Activated T-cell treated with anti-CD3 and anti-CD28 coated beads, Interleukin-2, amount 50 U/mL, for 1 hour (primary cell): ENCODE data around the gene XYLT1.
"Not testable (repeated sequence)": the region's sequence is repeated elsewhere in the genome, so short reads cannot be mapped to it uniquely, and the experiment has no call there.

Source experiments
- DNase-seq: peaks from one replicate; pipeline ENCODE4 v3.0.0-alpha.2; 2020

XYLT1 gene

GRCh38 chr16:17327664-17328335, 143.0 kb downstream of the XYLT1 start:
- no peak for DNase-seq

DNA sequence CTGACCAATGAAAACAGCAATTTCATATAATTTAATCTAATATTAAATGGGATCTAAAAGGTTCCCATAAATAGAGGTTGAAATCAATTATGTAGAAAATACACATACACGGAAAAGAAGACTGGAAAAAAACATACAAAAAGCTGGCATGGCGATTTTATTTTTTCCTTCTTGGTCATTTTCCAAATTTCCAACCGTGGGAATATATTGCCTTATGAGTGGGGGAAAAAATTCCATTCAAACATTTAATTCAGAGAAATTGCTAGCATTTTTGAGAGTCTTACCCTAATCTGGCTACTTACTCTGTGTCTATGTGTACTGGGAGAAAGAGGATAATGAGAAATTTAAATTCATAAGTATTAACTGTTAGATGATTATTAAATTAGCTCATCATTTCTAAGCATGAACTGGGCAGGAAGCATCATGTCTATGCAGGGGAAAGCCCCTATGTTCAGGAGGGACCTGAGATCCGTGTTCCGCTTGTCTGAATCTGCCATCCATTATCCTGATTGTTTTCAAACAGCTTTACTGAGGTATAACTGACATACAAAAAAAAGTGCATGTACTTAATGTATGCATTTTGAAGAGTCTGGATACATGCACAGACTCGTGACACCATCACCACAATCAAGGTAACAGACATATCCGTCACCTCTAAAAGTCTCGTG, 145.2 kb downstream of the XYLT1 start:
- DNase-seq, result no peak

- DNase-seq, result no peak
These were observed 146.3 kb downstream of the XYLT1 start for GRCh38 chr16:17324451-17324850.

DNA sequence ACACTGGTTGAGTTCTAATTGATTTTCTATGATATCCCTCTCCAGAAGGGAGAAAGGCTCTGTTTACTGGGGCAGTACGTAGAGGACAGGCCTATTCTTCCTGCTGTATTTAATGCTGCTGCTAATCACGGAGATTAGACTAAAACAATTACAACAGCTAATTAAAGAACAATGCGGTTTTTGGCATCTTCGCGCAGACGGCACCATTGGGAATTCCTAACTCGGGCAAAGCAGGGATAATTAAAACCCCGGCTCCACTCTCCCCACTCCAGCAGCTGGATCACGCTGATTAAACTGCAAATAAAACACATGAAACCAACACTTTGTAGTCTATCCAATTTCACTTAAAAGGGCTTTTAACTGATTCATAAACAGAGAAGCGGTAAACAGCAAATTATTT, 147.6 kb downstream of the XYLT1 start:
- DNase-seq, result no peak

DNA sequence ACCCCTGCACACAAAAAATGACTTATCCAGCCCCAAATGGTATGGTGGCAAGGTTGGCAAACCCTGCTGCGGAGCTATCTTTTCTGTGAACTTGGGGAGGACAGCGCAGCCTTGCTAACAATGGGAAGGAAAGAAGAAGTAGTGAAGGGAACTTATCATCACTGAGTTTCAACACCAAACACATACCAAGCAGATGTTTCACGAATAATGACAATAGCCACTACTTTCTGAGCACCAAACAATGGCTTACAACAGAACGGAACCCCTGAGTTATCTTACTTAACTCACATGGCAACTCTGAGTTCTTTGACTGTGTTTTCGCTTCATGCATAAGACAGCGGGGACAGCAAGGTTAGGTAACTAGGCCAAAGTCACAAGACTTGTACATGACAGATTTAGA, 148.9 kb downstream of the XYLT1 start:
- no peak for DNase-seq

DNA sequence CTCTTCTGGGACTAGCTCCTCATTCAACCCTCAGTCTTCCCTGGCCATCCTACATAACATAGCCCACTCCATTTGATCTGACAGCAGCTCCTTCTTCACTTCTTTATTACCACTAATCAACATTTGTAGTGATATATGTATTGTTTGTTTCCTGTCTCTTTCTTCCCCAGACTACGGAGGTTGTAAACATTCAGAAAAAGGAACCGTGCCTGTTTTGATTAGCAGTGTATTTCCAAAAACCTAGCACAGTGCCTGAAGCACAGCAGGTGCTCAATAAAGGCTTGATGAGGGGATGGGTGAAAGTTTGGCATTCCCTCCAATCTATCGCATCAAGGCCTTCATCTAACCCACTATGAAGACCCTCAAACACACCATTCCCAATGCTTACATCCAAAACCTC, 150.8 kb downstream of the XYLT1 start:
- no peak for DNase-seq

GRCh38 chr16:17318238-17318637, 152.5 kb downstream of the XYLT1 start:
- no peak for DNase-seq

DNA sequence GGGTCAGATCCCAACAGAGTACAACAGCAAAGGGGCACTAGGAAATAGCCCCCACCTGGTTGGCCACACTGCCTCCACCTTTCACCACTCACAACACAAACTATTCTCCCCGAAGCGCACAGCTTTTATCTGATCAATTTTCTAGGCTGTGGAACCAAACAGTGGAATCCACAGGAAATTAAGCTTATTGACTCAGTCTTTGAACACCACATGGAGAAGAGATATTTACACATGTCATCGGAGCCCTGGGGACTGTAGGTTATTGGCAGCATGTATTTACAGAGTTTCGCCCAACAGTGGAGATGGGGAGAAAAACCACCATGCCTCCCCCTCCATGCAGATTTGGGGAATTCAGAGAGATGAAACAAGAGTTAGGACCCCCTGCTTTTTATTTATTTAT, 154.8 kb downstream of the XYLT1 start:
- no peak for DNase-seq

- DNase-seq, result no peak
These were observed 156.8 kb downstream of the XYLT1 start for GRCh38 chr16:17313793-17314547.

- no peak for DNase-seq
These were observed 157.6 kb downstream of the XYLT1 start for GRCh38 chr16:17313085-17313611.

GRCh38 chr16:17312094-17312710, 158.6 kb downstream of the XYLT1 start:
- DNase-seq, result no peak

GRCh38 chr16:17311333-17312093, 159.2 kb downstream of the XYLT1 start:
- DNase-seq, result no peak

GRCh38 chr16:17309510-17309909, 161.2 kb downstream of the XYLT1 start:
- DNase-seq, result no peak

DNA sequence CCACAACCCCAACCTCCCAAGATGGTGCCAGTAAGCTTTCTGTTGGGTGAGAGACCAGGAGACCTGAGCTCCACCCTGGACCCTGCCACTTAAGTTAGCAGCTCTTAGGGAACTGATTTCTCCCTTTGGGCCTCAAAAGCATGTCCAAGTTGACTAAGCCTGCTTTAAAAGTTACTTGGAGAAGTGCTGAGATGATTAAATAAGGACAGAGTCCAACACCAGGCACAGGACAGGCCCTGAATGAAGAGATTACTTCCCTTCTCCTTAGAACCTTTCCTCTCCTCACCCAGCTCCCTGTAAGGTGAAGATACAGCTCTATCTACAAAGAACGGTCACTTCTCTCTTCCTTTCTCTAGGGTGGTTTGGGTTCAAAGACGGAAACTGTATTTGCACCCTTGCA, 162.6 kb downstream of the XYLT1 start:
- no peak for DNase-seq

DNA sequence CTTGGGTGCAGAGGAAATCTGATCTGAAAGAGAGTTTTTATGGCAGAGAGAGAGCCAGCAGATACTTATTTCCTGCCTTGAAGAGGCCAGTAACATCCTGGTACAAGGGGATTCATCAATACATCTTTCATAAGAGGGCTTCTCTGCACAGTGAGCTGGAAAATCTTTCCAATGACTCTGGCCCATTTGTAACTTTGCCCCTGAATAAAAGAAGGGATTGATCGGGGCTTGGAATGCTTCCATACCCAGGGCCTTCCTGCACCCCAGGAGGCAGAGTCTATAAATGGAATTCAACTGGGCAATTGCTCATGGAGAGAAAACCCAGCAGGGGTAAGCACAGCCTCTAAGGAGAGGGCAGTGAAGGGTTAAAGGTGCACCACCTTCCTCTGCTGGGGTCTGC, 163.3 kb downstream of the XYLT1 start:
- no peak for DNase-seq

DNA sequence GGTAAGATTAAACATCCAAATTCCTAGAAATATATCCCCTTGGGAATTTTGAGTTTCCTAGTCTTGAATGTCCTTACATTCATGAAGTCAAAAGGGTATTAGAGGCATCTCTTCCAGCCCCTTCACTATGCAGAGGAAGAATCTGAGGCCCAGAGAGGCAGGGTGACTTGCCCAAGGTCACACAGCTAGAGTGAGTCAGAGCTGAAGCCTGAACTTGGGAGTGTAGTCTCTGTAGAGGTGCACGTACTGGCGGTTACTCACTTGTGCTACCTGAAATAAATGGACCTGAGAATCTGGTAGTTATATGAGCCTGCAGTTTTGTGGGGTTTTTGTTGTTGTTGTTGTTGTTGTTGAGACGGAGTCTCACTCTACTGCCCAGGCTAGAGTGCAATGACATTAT, 164.0 kb downstream of the XYLT1 start:
- no peak for DNase-seq

DNA sequence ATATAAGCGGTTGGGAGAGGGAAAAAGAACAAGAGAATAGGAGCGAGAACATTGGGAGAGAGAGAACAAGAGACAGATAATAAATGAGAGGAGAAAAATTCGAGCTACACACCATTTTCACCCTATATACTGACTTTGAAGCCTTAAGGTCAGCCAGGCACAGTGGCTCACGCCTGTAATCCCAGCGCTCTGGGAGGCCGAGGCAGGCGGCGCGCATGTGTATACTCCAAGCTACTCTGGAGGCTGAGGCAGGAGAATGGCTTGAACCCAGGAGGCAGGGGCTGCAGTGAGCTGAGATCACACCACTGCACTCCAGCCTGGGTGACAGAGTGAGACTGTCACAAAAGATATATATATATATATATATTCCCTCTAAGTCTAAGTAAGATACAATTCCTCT, 164.5 kb downstream of the XYLT1 start:
- DNase-seq, result not testable (repeated sequence)

DNA sequence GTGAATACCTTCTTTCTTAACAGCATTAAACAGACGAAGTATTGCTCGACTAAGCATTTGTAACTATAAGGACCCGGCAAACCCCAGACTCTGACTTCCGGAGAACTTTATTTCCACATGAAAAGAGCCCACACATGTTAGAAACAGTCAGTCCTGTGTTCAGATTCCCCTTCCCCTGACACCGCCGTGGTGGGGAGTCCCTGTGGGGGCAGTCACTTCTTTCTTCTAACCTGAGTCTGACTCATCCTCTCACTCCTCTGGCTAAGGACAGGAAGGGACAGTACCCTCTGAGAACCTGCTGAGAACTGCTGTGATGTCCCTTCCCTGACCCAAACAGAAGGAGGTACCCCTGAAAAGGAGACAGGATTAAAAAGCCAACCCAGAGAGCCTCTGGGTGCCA, 165.1 kb downstream of the XYLT1 start:
- DNase-seq, result peak; percentile 18

- DNase-seq, result no peak
These were observed 166.2 kb downstream of the XYLT1 start for GRCh38 chr16:17304491-17305119.

- no peak for DNase-seq
These were observed 166.7 kb downstream of the XYLT1 start for GRCh38 chr16:17304106-17304490.

- DNase-seq, result no peak
These were observed 167.7 kb downstream of the XYLT1 start for GRCh38 chr16:17303101-17303500.

GRCh38 chr16:17302620-17303019, 168.1 kb downstream of the XYLT1 start:
- no peak for DNase-seq
